HG03439 (cell line): Measurements from ENCODE around the gene EYA3.

Source experiments
- ATAC-seq: cut with Tn5 transposase; IDR thresholded peaks from one replicate; pipeline ENCODE4 v1.9.1; 2021; ENCODE audit warnings: mild to moderate bottlenecking, moderate library complexity; ENCODE audit not compliant: unreplicated experiment

EYA3 gene

DNA sequence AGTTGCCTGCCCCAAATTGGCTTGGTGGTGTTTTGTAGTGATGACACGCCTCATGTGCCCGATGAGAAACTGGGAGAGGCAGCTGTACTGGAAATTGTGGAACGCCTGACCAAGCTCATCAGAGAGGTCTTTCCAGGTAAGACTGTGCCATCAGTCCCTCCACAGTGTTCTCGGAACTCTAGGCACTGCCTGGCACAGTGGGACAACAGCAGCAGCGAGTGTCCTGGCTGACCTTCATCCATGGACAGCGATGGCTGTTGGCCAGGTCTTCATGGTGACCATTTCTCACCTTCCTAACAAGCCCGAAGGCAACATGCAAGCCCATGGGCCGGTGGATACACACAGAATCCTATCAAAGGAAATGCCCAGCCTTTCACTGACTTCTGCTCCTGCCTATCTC is 139.4 kb downstream of the EYA3 start:
- no peak for ATAC-seq

DNA sequence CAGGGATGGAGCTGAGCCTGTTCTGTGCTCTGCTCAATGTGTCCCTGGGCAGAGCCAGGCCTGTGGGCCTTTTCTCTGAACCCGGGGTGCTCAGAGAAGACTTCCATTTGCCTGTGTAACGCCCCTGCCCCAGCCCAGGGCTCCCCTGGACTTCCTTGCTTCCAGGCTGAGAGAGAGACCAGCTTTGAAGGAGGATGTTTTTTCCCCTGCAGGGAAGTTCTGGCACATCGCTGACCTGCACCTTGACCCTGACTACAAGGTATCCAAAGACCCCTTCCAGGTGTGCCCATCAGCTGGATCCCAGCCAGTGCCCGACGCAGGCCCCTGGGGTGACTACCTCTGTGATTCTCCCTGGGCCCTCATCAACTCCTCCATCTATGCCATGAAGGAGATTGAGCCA is 143.4 kb downstream of the EYA3 start:
- ATAC-seq = no peak

DNA sequence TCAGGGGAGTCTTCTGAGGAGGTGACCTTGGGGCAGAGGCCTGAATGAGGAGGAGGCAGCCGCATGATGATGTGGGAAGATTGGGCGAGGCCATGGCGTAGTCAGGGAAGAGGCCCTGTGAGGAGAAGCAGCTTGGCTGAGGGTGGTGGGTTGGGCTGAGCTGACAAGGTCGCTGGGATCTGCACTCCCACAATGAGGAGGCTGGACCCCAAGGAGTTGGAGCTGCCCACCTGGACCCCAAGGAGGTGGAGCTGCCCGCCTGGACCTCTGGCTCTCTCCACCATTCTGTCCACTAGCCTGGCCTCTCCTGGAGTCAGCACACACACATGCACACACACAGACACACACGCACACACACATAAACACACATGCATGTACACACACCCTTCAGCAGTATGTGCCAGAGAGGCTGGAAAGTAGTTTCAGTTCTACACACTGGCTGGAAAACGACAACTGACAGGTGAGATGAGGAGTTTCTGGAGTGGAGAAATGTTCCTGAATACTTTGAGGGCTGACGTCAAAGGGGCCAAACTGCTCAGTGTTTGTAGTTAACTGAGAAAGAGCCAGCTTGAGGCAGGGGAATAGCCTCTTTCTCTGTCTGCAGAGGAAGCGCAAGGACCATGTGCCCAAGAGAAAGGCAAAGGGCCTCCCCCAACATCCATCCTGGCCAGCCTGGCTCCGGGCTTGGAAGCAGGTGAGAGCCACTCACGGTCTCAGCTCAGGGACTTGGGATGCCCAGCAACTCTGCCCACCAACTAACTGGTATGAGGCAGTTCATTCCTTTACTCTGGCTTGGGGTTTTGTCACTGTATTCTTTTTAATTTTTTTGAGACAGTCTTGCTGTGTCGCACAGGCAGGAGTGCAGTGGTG is 146.5 kb downstream of the EYA3 start:
- ATAC-seq = no peak

DNA sequence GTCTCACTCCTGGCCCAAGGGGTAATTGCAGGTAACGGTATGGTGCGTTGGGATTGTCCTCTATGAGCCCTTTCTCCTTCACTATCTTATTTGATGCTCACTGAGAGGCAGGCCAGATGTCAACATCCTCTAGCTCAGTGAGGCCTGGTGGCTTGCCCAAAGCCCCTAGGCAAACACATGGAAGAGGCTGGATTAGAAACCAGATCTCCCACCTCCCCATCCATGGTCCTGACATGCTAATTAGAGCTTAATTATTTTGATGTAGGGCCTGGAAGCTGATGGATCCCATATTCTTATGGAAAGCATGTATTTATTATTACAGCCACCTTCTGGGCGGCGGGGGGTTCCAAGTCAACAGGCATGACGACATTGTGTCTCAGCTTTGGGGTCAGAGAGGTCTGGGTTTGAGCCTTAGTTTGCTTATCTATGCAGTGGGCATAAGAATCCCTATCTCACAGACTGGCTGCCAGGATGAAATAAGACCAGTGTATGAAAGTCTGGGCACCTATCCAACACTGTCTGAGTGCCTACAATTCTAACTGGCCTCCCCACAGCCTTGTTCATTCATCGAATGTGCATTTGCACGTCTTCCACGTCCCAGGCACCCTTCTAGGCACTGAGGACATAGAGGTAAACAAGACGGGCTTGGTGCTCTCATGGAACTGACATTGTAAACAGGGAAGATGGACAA is 147.4 kb downstream of the EYA3 start:
- no peak for ATAC-seq

DNA sequence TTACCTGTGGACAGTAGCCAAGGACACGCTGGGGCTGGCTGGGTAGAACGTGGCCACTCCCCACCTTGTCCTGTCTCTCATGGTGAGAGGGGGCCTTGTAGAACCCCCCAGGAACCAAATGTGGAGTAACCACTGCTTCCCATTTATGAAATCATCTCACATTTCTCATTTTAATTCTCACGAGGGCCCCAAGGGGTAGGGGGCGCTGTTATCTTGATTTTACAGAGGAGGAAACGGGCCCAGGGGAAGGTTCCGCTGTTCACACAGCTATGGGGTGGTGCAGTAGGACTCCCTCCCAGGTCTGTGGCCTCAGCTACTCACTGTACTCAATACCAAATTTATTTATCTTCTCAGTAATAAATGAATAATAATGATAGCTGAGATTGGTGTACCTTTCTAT is 148.1 kb downstream of the EYA3 start:
- ATAC-seq = no peak

DNA sequence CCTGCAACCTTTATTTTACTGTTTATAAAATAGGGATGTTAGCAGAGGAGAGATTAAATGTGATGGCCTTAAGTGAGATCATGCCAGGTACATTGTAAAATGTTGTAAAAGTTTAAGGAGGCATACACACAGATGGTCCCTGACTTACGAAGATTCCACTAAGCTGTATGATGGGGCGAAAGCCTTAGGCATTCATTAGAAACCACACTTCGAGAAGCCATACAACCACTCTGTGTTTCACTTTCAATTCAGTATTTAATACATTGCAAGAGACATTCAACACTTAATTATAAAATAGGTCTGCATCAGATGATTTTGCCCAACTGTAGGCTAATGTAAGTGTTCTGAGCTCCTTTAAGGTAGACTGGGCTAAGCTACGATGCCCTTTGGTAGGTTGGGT is 149.9 kb downstream of the EYA3 start:
- no peak for ATAC-seq

DNA sequence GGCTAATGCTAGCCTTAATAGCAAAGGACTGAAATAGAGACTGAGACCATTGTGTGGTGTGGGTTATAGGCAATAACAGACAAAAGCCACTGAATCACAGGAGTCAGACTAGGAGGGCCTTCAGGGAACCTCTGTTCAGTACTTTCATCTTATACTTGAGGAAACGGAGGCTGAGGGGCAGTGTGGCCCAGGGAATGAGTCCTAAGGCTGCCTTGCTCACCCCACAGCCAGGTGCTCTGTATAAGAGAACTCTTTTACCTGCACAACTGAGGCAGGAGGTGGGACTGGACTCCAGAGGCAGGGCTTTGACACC is 150.9 kb downstream of the EYA3 start:
- ATAC-seq = no peak

DNA sequence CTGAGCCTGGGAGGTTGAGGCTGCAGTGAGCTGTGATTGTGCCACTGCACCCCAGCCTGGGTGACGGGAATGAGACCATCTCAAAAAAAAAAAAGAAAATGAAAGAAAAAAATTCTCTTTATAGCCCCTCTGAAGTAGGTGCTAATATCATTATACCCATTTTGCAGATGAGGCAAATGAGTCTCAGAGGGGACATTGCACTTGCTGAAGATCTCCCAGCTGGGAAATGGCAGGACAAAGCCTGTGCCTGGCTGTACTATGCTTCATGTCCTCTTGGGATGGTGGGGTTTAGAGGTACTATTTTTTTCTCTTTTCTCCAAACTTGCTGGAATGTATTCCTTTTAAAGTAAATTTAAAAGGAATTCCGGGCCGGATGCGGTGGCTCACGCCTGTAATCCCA is 152.0 kb downstream of the EYA3 start:
- ATAC-seq = no peak

DNA sequence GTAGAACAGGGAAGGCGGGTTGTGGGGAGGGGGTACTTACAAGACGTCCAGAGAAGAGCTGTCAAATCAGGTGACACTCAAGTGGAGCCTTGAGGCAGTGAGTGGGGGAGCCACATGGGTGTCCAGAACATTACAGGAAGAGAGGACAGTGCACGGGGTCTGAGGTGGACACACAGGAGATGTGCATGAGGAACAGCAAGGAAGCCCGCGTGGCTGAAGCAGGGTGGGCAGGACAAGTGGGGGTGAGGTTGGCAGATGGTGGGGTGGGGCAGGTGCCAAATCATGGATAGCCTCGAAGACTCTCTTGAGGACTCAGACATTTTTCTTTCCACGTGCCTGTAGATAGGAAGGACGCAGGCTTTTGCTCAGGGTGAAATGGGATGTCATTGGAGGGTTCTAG is 152.7 kb downstream of the EYA3 start:
- no peak for ATAC-seq

DNA sequence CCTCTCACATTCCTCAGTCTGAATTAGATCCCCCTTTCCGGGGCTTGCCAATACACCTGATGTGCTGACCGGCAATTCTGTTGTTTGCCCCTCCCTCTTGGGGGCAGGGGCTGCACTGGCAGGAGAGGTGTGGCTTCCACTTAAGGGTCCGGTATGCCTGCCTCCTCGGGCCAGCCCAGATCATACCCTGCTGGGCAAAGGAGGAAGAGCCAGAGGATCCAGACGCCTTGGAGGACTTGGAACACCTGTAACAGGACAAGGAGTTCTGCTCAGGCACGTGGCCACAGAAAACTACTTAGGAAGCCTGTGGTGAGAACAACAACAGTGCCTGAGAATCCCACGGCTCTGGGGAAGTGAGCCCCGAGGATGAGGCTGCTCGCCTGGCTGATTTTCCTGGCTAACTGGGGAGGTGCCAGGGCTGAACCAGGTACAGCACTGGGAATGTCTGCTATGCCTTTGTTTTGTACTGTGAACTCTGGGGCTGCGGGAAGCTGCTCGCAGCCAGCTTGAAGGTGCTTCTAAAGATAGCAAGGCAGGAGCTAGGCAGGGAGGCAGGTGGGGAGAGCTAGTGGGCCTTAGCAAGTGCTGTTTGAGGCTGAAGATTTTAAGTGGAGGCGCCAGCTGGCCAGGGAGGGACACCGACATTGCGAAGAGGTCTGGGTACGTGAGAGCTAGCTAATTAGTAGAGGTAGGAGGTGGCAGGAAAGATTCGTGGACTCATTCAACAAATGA is 153.4 kb downstream of the EYA3 start, which contains the start of gene SMPDL3B:
SMPDL3B (plus strand) TSS at position 183 of the 732 bp plus-strand sequence; CDS start at position 367, 184 bp downstream.
- ATAC-seq = no peak

DNA sequence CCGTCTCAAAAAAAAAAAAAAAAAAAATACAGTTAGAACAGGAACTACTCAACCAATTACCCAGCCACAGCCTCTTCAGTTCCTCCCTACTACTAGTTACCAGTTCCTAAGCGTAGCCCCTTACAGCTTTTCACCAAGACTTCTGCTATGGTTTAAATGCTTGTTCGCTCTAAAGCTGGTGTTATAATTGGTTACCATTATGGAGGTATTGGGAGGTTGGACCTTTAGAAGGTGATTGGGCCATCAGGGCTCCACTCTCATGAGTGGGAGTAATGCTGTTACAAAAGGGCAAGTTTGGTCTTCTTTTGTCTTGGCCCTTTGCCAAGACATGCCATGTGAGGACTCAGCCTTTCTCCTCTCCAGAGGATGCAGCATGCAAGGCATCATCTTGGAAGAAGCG is 156.7 kb downstream of the EYA3 start:
- no peak for ATAC-seq

DNA sequence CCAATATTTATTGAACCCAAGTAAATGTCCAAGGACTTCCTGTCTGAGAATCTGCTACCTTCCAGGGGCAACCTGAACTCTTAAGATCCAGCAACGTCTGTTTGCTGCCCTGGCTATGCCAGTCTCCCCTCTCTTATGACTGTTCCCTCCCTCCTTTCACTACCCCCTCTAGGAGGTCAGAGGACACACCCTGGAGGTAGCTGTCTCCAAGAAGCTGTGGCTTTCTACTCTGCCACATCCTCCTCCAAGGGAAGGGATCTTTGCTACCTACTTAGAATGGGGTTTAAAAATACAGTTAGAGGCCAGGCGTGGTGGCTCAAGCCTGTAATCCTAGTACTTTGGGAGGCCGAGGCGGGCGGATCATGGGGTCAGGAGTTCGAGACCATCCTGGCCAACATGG is 157.2 kb downstream of the EYA3 start:
- ATAC-seq = no peak

DNA sequence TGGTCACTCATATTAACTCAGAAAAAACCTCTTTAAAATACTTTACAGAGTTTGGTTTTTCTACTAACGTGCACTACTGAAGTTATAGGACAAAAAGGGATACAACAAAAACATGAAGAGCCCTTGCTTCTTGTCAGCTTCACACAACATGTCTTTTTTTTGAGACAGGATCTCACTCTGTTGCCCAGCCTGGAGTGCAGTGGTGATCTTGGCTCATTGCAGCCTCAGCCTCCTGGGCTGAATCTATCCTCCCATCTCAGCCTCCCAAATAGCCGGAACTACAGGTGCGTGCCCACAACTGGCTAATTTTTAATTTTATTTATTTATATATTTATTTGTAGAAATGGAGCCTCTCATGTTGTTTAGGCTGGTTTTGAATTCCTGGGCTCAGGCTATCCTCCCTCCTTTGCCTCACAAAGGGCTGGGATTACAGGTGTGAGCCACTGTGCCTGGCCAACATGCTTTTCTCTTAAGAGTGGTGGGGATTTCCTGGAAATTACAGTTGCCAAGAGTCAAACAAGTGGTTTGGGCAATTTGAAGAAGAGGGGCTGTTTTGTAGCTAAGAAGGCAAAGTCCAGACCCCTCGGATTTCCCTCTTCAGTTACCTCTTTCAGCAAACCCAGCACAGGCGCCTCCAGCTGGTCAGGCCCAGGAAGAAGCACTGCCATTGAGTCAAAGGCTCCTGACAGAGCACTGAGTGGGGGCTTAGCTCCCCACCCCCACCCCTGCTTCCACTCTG is 160.0 kb downstream of the EYA3 start:
- ATAC-seq = no peak

DNA sequence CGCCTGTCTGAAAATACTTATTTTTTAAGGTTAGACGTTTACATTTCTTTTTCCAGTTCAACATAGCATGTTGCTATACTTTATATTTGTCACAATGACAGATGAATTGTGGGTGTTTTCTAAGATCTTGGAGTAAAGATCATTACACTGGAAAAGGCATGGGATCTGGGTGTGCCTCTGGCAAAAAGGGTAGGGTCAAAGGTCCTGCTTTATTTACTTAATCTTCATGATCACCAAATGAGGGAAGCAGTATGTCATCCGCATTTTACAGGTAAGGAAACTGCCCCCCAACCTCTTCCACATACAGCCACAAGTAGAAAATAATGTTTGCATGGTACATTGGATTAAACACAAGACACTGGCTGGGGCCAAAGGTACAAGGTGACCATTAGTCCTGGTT is 166.1 kb downstream of the EYA3 start:
- no peak for ATAC-seq
